ENCODE data around the gene MOB1B. TPM values are rescaled to one million over a fixed set of nuclear protein-coding genes. Genes with fewer than 3 reads are reported as not detected.

MOB1B gene
- total and polyA plus RNA-seq, 2 experiments from 2014 or later: 7.9 to 30.2 TPM

DNA sequence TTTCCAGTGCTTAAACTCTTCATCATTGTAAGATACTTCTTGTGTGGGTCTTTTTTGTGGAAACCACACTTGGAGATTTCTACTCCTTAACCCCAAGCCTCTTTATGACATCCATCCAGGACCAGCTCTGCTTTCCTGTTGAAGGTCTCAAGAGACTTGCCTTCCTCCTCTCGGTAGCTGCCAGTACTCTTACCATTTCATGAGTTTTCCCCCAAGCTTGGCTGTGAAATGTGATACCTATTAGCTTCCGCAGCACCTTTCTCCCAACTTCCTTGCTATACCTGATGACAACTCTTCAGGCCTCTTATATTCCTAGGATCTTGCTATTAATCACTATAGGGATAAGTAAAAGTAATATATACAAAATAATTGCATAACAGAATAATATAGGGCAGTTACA, 89.4 kb downstream of the MOB1B start:
- peaks cover 42% of the 10 kb centered on the region for H3K4me1 Mint-ChIP-seq
- Histone ChIP-seq H3K27me3 (ENCODE audit: insufficient read depth) (no peaks in the 10 kb centered on the region), H3K27ac (ENCODE audit: low read depth) (no peak overlapping the region), H3K4me3 (no peak overlapping the region), H3K36me3 (ENCODE audit: insufficient read depth) (no peaks in the 10 kb centered on the region), H3K9me2 (ENCODE audit: insufficient read depth) (no peaks in the 10 kb centered on the region), H3K79me2 (replicated peaks; ENCODE audit: insufficient read depth) (peaks cover 26% of the 10 kb centered on the region), H3K4me1 (ENCODE audit: insufficient read depth) (peaks cover 38% of the 10 kb centered on the region), H3F3A (replicated peaks; ENCODE audit: low read depth) (no peaks in the 10 kb centered on the region; the same call in 1 of the 2 replicates), H3K4me2 (peak overlapping the region; percentile 34; the same call in 1 of the 2 replicates), H2AFZ (no peak overlapping the region), H4K20me1 (replicated peaks; ENCODE audit: insufficient read depth) (peaks cover 4% of the 10 kb centered on the region; the same call in 1 of the 2 replicates)
- H3K27ac Mint-ChIP-seq: 0 out of 2 replicates have a peak overlapping the region, but pooled peaks have one; percentile 11
- DNase-seq (ENCODE audit: low spot score) (peak; percentile 56), ATAC-seq (no peak)
- peaks cover 11% of the 10 kb centered on the region for H3K9me3 Mint-ChIP-seq
- TF ChIP-seq REST (IDR thresholded peaks at IDR 0.05; ENCODE audit: unreplicated experiment) (no peak), CTCF (conservative IDR thresholded peaks at IDR 0.05; ENCODE audit: low read depth in 2 of 2) (no peak), JUNB (IDR thresholded peaks at IDR 0.05; ENCODE audit: unreplicated experiment) (no peak), POLR2AphosphoS5 (IDR thresholded peaks at IDR 0.05; ENCODE audit: low read depth) (no peak), STAT1 (IDR thresholded peaks at IDR 0.05; ENCODE audit: unreplicated experiment) (no peak), EZH2phosphoT487 (IDR thresholded peaks at IDR 0.05; ENCODE audit: unreplicated experiment) (no peak), NANOG (IDR thresholded peaks at IDR 0.05; ENCODE audit: borderline replicate concordance) (no peak), EZH2 (IDR thresholded peaks at IDR 0.05; ENCODE audit: low read depth, unreplicated experiment) (no peak), ETS1 (IDR thresholded peaks at IDR 0.05) (no peak), ZNF331 (CRISPR knock-in tag; IDR thresholded peaks at IDR 0.05; ENCODE audit: low read depth) (no peak), CREB1 (CRISPR knock-in tag; IDR thresholded peaks at IDR 0.05; ENCODE audit: low read depth) (no peak), ZNF462 (CRISPR knock-in tag; IDR thresholded peaks at IDR 0.05) (no peak), ZNF114 (CRISPR knock-in tag; IDR thresholded peaks at IDR 0.05) (no peak)
- peaks cover 3% of the 10 kb centered on the region for H3K27me3 Mint-ChIP-seq (ENCODE audit: insufficient read depth, low read depth, poor library complexity)
- H3K4me3 Mint-ChIP-seq: no peak overlapping the region
- peaks cover 18% of the 10 kb centered on the region for H3K36me3 Mint-ChIP-seq (ENCODE audit: low read depth)

Data from GM23338 (cell line).